ENCODE results near the gene ATP13A5. TPM values are rescaled to one million over a fixed set of nuclear protein-coding genes. Genes with fewer than 3 reads are reported as not detected.

Gene ATP13A5
- total and polyA plus RNA-seq, 2 experiments from 2014 or later: not detected

GRCh38 chr3:193305356-193305755 lies 73.2 kb downstream of the ATP13A5 start:
- TF ChIP-seq, protein P1, sequence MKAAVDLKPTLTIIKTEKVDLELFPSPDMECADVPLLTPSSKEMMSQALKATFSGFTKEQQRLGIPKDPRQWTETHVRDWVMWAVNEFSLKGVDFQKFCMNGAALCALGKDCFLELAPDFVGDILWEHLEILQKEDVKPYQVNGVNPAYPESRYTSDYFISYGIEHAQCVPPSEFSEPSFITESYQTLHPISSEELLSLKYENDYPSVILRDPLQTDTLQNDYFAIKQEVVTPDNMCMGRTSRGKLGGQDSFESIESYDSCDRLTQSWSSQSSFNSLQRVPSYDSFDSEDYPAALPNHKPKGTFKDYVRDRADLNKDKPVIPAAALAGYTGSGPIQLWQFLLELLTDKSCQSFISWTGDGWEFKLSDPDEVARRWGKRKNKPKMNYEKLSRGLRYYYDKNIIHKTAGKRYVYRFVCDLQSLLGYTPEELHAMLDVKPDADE (IDR thresholded peaks at IDR 0.05): no peak
- TF ChIP-seq ZNF331 (CRISPR knock-in tag; IDR thresholded peaks at IDR 0.05; ENCODE audit: low read depth) (no peak), STAT1 (IDR thresholded peaks at IDR 0.05; ENCODE audit: unreplicated experiment) (no peak), CTCF (conservative IDR thresholded peaks at IDR 0.05; ENCODE audit: low read depth in 2 of 2) (no peak), EZH2phosphoT487 (IDR thresholded peaks at IDR 0.05; ENCODE audit: unreplicated experiment) (no peak), CREB1 (CRISPR knock-in tag; IDR thresholded peaks at IDR 0.05; ENCODE audit: low read depth) (no peak), POLR2AphosphoS5 (IDR thresholded peaks at IDR 0.05; ENCODE audit: low read depth) (no peak), ZNF114 (CRISPR knock-in tag; IDR thresholded peaks at IDR 0.05) (no peak), NANOG (IDR thresholded peaks at IDR 0.05; ENCODE audit: borderline replicate concordance) (no peak), JUNB (IDR thresholded peaks at IDR 0.05; ENCODE audit: unreplicated experiment) (no peak), EZH2 (IDR thresholded peaks at IDR 0.05; ENCODE audit: low read depth, unreplicated experiment) (no peak)
- TF ChIP-seq, protein P2, sequence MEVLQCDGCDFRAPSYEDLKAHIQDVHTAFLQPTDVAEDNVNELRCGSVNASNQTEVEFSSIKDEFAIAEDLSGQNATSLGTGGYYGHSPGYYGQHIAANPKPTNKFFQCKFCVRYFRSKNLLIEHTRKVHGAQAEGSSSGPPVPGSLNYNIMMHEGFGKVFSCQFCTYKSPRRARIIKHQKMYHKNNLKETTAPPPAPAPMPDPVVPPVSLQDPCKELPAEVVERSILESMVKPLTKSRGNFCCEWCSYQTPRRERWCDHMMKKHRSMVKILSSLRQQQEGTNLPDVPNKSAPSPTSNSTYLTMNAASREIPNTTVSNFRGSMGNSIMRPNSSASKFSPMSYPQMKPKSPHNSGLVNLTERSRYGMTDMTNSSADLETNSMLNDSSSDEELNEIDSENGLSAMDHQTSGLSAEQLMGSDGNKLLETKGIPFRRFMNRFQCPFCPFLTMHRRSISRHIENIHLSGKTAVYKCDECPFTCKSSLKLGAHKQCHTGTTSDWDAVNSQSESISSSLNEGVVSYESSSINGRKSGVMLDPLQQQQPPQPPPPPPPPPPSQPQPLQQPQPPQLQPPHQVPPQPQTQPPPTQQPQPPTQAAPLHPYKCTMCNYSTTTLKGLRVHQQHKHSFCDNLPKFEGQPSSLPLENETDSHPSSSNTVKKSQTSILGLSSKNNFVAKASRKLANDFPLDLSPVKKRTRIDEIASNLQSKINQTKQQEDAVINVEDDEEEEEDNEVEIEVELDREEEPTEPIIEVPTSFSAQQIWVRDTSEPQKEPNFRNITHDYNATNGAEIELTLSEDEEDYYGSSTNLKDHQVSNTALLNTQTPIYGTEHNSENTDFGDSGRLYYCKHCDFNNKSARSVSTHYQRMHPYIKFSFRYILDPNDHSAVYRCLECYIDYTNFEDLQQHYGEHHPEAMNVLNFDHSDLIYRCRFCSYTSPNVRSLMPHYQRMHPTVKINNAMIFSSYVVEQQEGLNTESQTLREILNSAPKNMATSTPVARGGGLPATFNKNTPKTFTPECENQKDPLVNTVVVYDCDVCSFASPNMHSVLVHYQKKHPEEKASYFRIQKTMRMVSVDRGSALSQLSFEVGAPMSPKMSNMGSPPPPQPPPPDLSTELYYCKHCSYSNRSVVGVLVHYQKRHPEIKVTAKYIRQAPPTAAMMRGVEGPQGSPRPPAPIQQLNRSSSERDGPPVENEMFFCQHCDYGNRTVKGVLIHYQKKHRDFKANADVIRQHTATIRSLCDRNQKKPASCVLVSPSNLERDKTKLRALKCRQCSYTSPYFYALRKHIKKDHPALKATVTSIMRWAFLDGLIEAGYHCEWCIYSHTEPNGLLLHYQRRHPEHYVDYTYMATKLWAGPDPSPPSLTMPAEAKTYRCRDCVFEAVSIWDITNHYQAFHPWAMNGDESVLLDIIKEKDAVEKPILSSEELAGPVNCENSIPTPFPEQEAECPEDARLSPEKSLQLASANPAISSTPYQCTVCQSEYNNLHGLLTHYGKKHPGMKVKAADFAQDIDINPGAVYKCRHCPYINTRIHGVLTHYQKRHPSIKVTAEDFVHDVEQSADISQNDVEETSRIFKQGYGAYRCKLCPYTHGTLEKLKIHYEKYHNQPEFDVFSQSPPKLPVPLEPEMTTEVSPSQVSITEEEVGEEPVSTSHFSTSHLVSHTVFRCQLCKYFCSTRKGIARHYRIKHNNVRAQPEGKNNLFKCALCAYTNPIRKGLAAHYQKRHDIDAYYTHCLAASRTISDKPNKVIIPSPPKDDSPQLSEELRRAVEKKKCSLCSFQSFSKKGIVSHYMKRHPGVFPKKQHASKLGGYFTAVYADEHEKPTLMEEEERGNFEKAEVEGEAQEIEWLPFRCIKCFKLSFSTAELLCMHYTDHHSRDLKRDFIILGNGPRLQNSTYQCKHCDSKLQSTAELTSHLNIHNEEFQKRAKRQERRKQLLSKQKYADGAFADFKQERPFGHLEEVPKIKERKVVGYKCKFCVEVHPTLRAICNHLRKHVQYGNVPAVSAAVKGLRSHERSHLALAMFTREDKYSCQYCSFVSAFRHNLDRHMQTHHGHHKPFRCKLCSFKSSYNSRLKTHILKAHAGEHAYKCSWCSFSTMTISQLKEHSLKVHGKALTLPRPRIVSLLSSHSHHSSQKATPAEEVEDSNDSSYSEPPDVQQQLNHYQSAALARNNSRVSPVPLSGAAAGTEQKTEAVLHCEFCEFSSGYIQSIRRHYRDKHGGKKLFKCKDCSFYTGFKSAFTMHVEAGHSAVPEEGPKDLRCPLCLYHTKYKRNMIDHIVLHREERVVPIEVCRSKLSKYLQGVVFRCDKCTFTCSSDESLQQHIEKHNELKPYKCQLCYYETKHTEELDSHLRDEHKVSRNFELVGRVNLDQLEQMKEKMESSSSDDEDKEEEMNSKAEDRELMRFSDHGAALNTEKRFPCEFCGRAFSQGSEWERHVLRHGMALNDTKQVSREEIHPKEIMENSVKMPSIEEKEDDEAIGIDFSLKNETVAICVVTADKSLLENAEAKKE (CRISPR knock-in tag; IDR thresholded peaks at IDR 0.05): no peak
- TF ChIP-seq, protein P3, sequence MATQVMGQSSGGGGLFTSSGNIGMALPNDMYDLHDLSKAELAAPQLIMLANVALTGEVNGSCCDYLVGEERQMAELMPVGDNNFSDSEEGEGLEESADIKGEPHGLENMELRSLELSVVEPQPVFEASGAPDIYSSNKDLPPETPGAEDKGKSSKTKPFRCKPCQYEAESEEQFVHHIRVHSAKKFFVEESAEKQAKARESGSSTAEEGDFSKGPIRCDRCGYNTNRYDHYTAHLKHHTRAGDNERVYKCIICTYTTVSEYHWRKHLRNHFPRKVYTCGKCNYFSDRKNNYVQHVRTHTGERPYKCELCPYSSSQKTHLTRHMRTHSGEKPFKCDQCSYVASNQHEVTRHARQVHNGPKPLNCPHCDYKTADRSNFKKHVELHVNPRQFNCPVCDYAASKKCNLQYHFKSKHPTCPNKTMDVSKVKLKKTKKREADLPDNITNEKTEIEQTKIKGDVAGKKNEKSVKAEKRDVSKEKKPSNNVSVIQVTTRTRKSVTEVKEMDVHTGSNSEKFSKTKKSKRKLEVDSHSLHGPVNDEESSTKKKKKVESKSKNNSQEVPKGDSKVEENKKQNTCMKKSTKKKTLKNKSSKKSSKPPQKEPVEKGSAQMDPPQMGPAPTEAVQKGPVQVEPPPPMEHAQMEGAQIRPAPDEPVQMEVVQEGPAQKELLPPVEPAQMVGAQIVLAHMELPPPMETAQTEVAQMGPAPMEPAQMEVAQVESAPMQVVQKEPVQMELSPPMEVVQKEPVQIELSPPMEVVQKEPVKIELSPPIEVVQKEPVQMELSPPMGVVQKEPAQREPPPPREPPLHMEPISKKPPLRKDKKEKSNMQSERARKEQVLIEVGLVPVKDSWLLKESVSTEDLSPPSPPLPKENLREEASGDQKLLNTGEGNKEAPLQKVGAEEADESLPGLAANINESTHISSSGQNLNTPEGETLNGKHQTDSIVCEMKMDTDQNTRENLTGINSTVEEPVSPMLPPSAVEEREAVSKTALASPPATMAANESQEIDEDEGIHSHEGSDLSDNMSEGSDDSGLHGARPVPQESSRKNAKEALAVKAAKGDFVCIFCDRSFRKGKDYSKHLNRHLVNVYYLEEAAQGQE (IDR thresholded peaks at IDR 0.05; ENCODE audit: unreplicated experiment): no peak
- Mint-ChIP-seq H3K4me1 (peaks cover 7% of the 10 kb centered on the region; the same call in 2 of the 3 replicates), H3K36me3 (ENCODE audit: low read depth) (no peaks in the 10 kb centered on the region), H3K4me3 (no peak overlapping the region), H3K27ac (no peak overlapping the region), H3K27me3 (ENCODE audit: insufficient read depth, low read depth, poor library complexity) (no peaks in the 10 kb centered on the region), H3K9me3 (no peaks in the 10 kb centered on the region)
- H3K9me2 ChIP-seq (ENCODE audit: insufficient read depth): peaks cover 8% of the 10 kb centered on the region; the same call in 1 of the 2 replicates
- no peaks in the 10 kb centered on the region for H3F3A ChIP-seq (replicated peaks; ENCODE audit: low read depth)
- ATAC-seq (no peak), DNase-seq (ENCODE audit: low spot score) (no peak)
- no peaks in the 10 kb centered on the region for H3K27me3 ChIP-seq (ENCODE audit: insufficient read depth)
- no peak overlapping the region for H3K27ac ChIP-seq (ENCODE audit: low read depth)
- H3K4me3 ChIP-seq: no peak overlapping the region
- H3K79me2 ChIP-seq (replicated peaks; ENCODE audit: insufficient read depth): no peaks in the 10 kb centered on the region
- no peaks in the 10 kb centered on the region for H3K36me3 ChIP-seq (ENCODE audit: insufficient read depth)
- no peak overlapping the region for H3K4me2 ChIP-seq
- no peaks in the 10 kb centered on the region for H3K4me1 ChIP-seq (ENCODE audit: insufficient read depth)
- no peak overlapping the region for H2AFZ ChIP-seq
- H4K20me1 ChIP-seq (replicated peaks; ENCODE audit: insufficient read depth): no peaks in the 10 kb centered on the region
